Endothelial cell of umbilical vein (primary cell): ENCODE results near the gene HSP90AA1. TPM values are rescaled to one million over a fixed set of nuclear protein-coding genes. Genes with fewer than 3 reads are reported as not detected.

ENCODE experiments used
- BruUV-seq: library from RNA; stranded (reverse); fragments of 400-500 nt; replicated peaks from 2 replicates; lab custom pipeline; 2021; lab: Mats Ljungman, UMichigan
- CTCF ChIA-PET: fragments of 300-600, 350-600 bp; sonication (Branson Sonifier 250); formaldehyde crosslinking; loops from one replicate; lab custom pipeline; 2021; ENCODE audit warnings: antibody characterized with exemption, inconsistent platforms; lab: Charles Lee
- POLR2A ChIA-PET: fragments of 300-600, 350-600 bp; sonication (Branson Sonifier 250); formaldehyde crosslinking; loops from one replicate; lab custom pipeline; 2021; ENCODE audit warnings: antibody characterized with exemption, inconsistent platforms; lab: Charles Lee
- DNase-seq: peaks from one replicate; pipeline ENCODE4 v3.0.0-alpha.2; 2011; ENCODE audit warnings: low read depth, low spot score
- FAIRE-seq: peaks from 2 replicates; lab custom pipeline; 2011; peaks lifted over from hg19 to GRCh38; lab: Jason Lieb, UNC
- H2AFZ ChIP-seq: 2 replicates; pipeline ENCODE4 v1.6.0; 2012; ENCODE audit warnings: low read depth, low read length, control low read depth, inconsistent platforms
- H3K27ac ChIP-seq: 2 replicates; pipeline ENCODE4 v1.5.1; 2011; ENCODE audit warnings: low read depth, mild to moderate bottlenecking, control low read depth, low read length, moderate library complexity; ENCODE audit not compliant: insufficient read depth
- H3K27me3 ChIP-seq, 2 experiments: 2 replicates each; pipeline versions ENCODE4 v1.6.0 to v1.6.1; 2011; ENCODE audit warnings: low read length in 2 of 2, mixed read lengths in 1 of 2; ENCODE audit not compliant: control insufficient read depth in 2 of 2, insufficient read depth in 2 of 2
- H3K36me3 ChIP-seq, 2 experiments: 2 replicates in 1 of 2; 3 replicates in 1 of 2; pipeline ENCODE4 v1.5.1; 2011; ENCODE audit warnings: low read length in 2 of 2, mild to moderate bottlenecking in 1 of 2, moderate library complexity in 1 of 2; ENCODE audit not compliant: control insufficient read depth in 2 of 2, insufficient read depth in 2 of 2; ENCODE audit errors: extremely low read depth in 1 of 2
- H3K4me1 ChIP-seq: 3 replicates; pipeline ENCODE4 v1.5.1; 2011; ENCODE audit warnings: mild to moderate bottlenecking, low read length; ENCODE audit not compliant: control insufficient read depth, insufficient read depth; ENCODE audit errors: extremely low read depth
- H3K4me2 ChIP-seq: 2 replicates; pipeline ENCODE4 v1.6.1; 2011; ENCODE audit warnings: low read length, control low read depth, mixed read lengths; ENCODE audit not compliant: insufficient read depth
- H3K4me3 ChIP-seq, 3 experiments: fragments of 200-600 bp in 1 of 3; sonication (generic), shearing (Covaris generic) in 1 of 3; replicated peaks in 1 of 3; 2 replicates each; pipeline ENCODE4 v1.5.1; 2011 to 2016; ENCODE audit warnings: control low read depth in 3 of 3, low read length in 3 of 3, mild to moderate bottlenecking in 2 of 3, inconsistent platforms in 1 of 3, low read depth in 1 of 3, moderate library complexity in 1 of 3; ENCODE audit not compliant: insufficient read depth in 1 of 3
- H3K79me2 ChIP-seq: 2 replicates; pipeline ENCODE4 v1.6.0; 2012; ENCODE audit warnings: low read length, inconsistent platforms; ENCODE audit not compliant: control insufficient read depth, insufficient read depth
- H3K9ac ChIP-seq: replicated peaks from 2 replicates; pipeline ENCODE3; 2011; ENCODE audit warnings: low read length, control low read depth; ENCODE audit not compliant: insufficient read depth; ENCODE audit errors: extremely low read depth
- H3K9me1 ChIP-seq: replicated peaks from 3 replicates; pipeline ENCODE4 v1.6.0; 2011; ENCODE audit warnings: mild to moderate bottlenecking, low read length; ENCODE audit not compliant: control insufficient read depth, insufficient read depth; ENCODE audit errors: extremely low read depth
- H3K9me3 ChIP-seq: replicated peaks from 2 replicates; pipeline ENCODE4 v1.5.1; 2012; ENCODE audit warnings: low read length, inconsistent platforms; ENCODE audit not compliant: control insufficient read depth, insufficient read depth
- H4K20me1 ChIP-seq: replicated peaks from 2 replicates; pipeline ENCODE3; 2011; ENCODE audit warnings: mild to moderate bottlenecking, low read length; ENCODE audit not compliant: control insufficient read depth, insufficient read depth; ENCODE audit errors: extremely low read depth
- CTCF ChIP-seq, 2 donors: IDR thresholded peaks; 1 replicate in 1 of 2; 2 replicates in 1 of 2; pipeline ENCODE4 v1.5.1; 2011; ENCODE audit warnings: low read length in 2 of 2, mild to moderate bottlenecking in 2 of 2, moderate library complexity in 2 of 2, control low read depth in 1 of 2, inconsistent platforms in 1 of 2, low read depth in 1 of 2; ENCODE audit not compliant: insufficient read depth in 1 of 2; ENCODE audit errors: extremely low read depth in 1 of 2
- EZH2 ChIP-seq: IDR thresholded peaks from 2 replicates; pipeline ENCODE4 v1.6.1; 2012; ENCODE audit warnings: borderline replicate concordance, low read depth, mild to moderate bottlenecking, moderate library complexity, low read length, inconsistent platforms; ENCODE audit not compliant: severe bottlenecking
- MAX ChIP-seq: IDR thresholded peaks from 2 replicates; pipeline ENCODE4 v1.6.1; 2011; ENCODE audit not compliant: insufficient read depth, insufficient read length
- POLR2AphosphoS5 ChIP-seq: IDR thresholded peaks from 2 replicates; pipeline ENCODE4 v1.6.1; 2012; ENCODE audit warnings: low read depth, mild to moderate bottlenecking, control low read depth, low read length, moderate library complexity; ENCODE audit not compliant: insufficient read depth
- dilution Hi-C: fragments of 300-500 bp; cut with MboI; formaldehyde crosslinking; loops from one replicate; pipeline ENCODE4 v1.15.0; 2019; ENCODE audit warnings: low sequenced_read_pairs; ENCODE audit not compliant: extremely low pct_ligation_motif_present
- intact Hi-C: fragments of 100-400 bp; cut with micrococcal nuclease; formaldehyde crosslinking; loops from one replicate; pipeline ENCODE4 v1.10.0; 2022
- polyA plus RNA-seq, 4 experiments: library from polyadenylated mRNA; depleted of rRNA in 3 of 4; stranded (reverse) in 3 of 4; unstranded in 1 of 4; fragments of >200 nt; gene quantifications; 2 replicates each; pipeline versions ENCODE4 v1.2.1 to v1.2.3, GENCODE V29; 2011 to 2012; ENCODE audit warnings: missing spikeins in 1 of 4
- total RNA-seq: library from RNA; stranded (reverse); gene quantifications from 2 replicates; pipeline ENCODE4 v1.2.3, GENCODE V29; 2021

Gene HSP90AA1
- total and polyA plus RNA-seq, 2 donors (not counting 3 experiments of a cell fraction or from before 2014, with no cell fraction given), result 266 to 540 TPM

- dilution Hi-C loops, result no loop called here
- no peaks in the 10 kb centered on the region for H3K79me2 ChIP-seq
- no TSS peak for BruUV-seq
- no peak overlapping the region for H3K4me2 ChIP-seq
- peak; percentile 98 for FAIRE-seq
- H3K4me3 ChIP-seq, result no peak overlapping the region
- ChIA-PET POLR2A (interaction anchor here (0.6 kb wide), 1 partner anchor 34 kb away, joined by 3 read pairs; no protein-coding TSS in a partner anchor), CTCF (interaction anchor here (0.7 to 3.4 kb wide), 16 partner anchors 9 to 253 kb away, joined by 3 to 87 read pairs (median 5); no protein-coding TSS in a partner anchor)
- DNase-seq, result peak; percentile 94
- no peak overlapping the region for H3K27ac ChIP-seq
- H3K9me1 ChIP-seq, result no peaks in the 10 kb centered on the region
- no peaks in the 10 kb centered on the region for H3K9me3 ChIP-seq
- intact Hi-C loops, result loop anchor here (1.0 kb wide), 3 partner anchors 25 to 251 kb away; no protein-coding TSS in a partner anchor
- no peaks in the 10 kb centered on the region for H3K27me3 ChIP-seq
- H3K36me3 ChIP-seq, result no peaks in the 10 kb centered on the region
- no peak for TF ChIP-seq MAX
- no peak for TF ChIP-seq POLR2AphosphoS5
- TF ChIP-seq CTCF (IDR thresholded peaks at IDR 0.05; ENCODE audit: extremely low read depth in 1 of 2, insufficient read depth in 1 of 2, low read depth in 1 of 2, low read length in 2 of 2), result peak; percentile 32 to 53
- no peak for TF ChIP-seq EZH2
- no peaks in the 10 kb centered on the region for H4K20me1 ChIP-seq
- H3K9ac ChIP-seq, result no peak overlapping the region
- H3K4me1 ChIP-seq, result no peaks in the 10 kb centered on the region
- peak overlapping the region; percentile 43 for H2AFZ ChIP-seq
Measured at GRCh38 chr14:102063109-102063807, 23.6 kb downstream of the HSP90AA1 start.
